SK-N-SH (cell line): ENCODE measurements around the gene ARHGEF7. TPM values are rescaled to one million over a fixed set of nuclear protein-coding genes. Genes with fewer than 3 reads are reported as not detected.

Experiments
- CTCF ChIA-PET: fragments of 300-600, 350-600 bp; formaldehyde crosslinking; extraction: SDS; loops from one replicate; lab custom pipeline; 2021; lab: Yijun Ruan, JAX
- POLR2A ChIA-PET: fragments of 350-600 bp; sonication (Branson Sonifier 250); formaldehyde crosslinking; extraction: SDS; loops from one replicate; lab custom pipeline; 2020; ENCODE audit warnings: antibody characterized with exemption, inconsistent platforms; lab: Yijun Ruan, JAX
- DNase-seq: peaks from one replicate; pipeline ENCODE4 v3.0.0; 2012
- H2AFZ ChIP-seq: fragments of 200-600 bp; sonication (generic); 2 replicates; pipeline ENCODE4 v1.8.1; 2016; ENCODE audit warnings: antibody characterized with exemption, mild to moderate bottlenecking, low read depth
- H3F3A ChIP-seq: fragments of 200-600 bp; sonication (generic); replicated peaks from 2 replicates; pipeline ENCODE3; 2016; ENCODE audit warnings: antibody characterized with exemption, mild to moderate bottlenecking; ENCODE audit not compliant: insufficient read depth
- H3K27ac ChIP-seq, 2 experiments: fragments of 200-500 bp in 1 of 2; fragments of 200-600 bp in 1 of 2; sonication (Bioruptor generic) in 1 of 2; sonication (generic), shearing (Covaris generic) in 1 of 2; 2 replicates each; pipeline versions ENCODE4 v1.5.1 to v1.6.1; 2014 to 2016; ENCODE audit warnings: low read depth in 2 of 2, inconsistent platforms in 1 of 2, low read length in 1 of 2, mild to moderate bottlenecking in 1 of 2, mixed read lengths in 1 of 2
- H3K27me3 ChIP-seq: fragments of 200-600 bp; sonication (generic), shearing (Covaris generic); 2 replicates; pipeline ENCODE4 v1.6.1; 2016; ENCODE audit warnings: mixed run types; ENCODE audit not compliant: insufficient read depth
- H3K36me3 ChIP-seq, 2 experiments: fragments of 200-500 bp in 1 of 2; fragments of 200-600 bp in 1 of 2; sonication (Bioruptor generic) in 1 of 2; sonication (generic) in 1 of 2; replicated peaks in 1 of 2; 2 replicates each; pipeline versions ENCODE3 to v1.5.1; 2014 to 2016; ENCODE audit warnings: low read length in 1 of 2, mild to moderate bottlenecking in 1 of 2; ENCODE audit not compliant: insufficient read depth in 2 of 2, control insufficient read depth in 1 of 2
- H3K4me1 ChIP-seq, 2 experiments: fragments of 200-500 bp in 1 of 2; fragments of 200-600 bp in 1 of 2; sonication (Bioruptor generic) in 1 of 2; sonication (generic), shearing (Covaris generic) in 1 of 2; 2 replicates each; pipeline versions ENCODE4 v1.5.1 to v1.6.1; 2014 to 2016; ENCODE audit warnings: low read depth in 1 of 2, low read length in 1 of 2, mixed run types in 1 of 2; ENCODE audit not compliant: insufficient read depth in 2 of 2, control insufficient read depth in 1 of 2
- H3K4me2 ChIP-seq: fragments of 200-600 bp; sonication (generic), shearing (Covaris generic); 2 replicates; pipeline ENCODE4 v1.6.1; 2017; ENCODE audit warnings: mixed run types
- H3K4me3 ChIP-seq, 2 experiments: fragments of 200-500 bp in 1 of 2; fragments of 200-600 bp in 1 of 2; sonication (Bioruptor generic) in 1 of 2; sonication (generic), shearing (Covaris generic) in 1 of 2; 2 replicates each; pipeline versions ENCODE4 v1.5.1 to v1.8.1; 2014 to 2016; ENCODE audit warnings: low read depth in 2 of 2, inconsistent platforms in 1 of 2, low read length in 1 of 2, mild to moderate bottlenecking in 1 of 2, mixed read lengths in 1 of 2, moderate library complexity in 1 of 2
- H3K79me2 ChIP-seq: fragments of 200-600 bp; sonication (generic); 2 replicates; pipeline ENCODE4 v1.8.1; 2017; ENCODE audit warnings: mild to moderate bottlenecking; ENCODE audit not compliant: insufficient read depth
- H3K9ac ChIP-seq: fragments of 200-600 bp; sonication (generic); 2 replicates; pipeline ENCODE4 v1.6.1; 2017; ENCODE audit warnings: mixed run types
- H3K9me2 ChIP-seq: fragments of 200-600 bp; sonication (generic); 2 replicates; pipeline ENCODE4 v1.6.1; 2017; ENCODE audit warnings: mixed run types
- H3K9me3 ChIP-seq: fragments of 200-600 bp; sonication (generic); 2 replicates; pipeline ENCODE4 v1.6.1; 2017; ENCODE audit warnings: mixed run types, mild to moderate bottlenecking, moderate library complexity
- H4K20me1 ChIP-seq: fragments of 200-600 bp; sonication (generic); 2 replicates; pipeline ENCODE4 v1.6.1; 2017; ENCODE audit warnings: mild to moderate bottlenecking, mixed run types; ENCODE audit not compliant: insufficient read depth
- CHD2 ChIP-seq: fragments of 150-350 bp; IDR thresholded peaks from 2 replicates; pipeline ENCODE4 v1.6.1; 2018; ENCODE audit warnings: low read length; ENCODE audit not compliant: partially characterized antibody
- ELF1 ChIP-seq: IDR thresholded peaks from 2 replicates; pipeline ENCODE4 v1.4.0; 2012
- GABPA ChIP-seq: IDR thresholded peaks from 2 replicates; pipeline ENCODE4 v1.4.0; 2012; ENCODE audit warnings: low read depth, mild to moderate bottlenecking
- MEF2A ChIP-seq: IDR thresholded peaks from 2 replicates; pipeline ENCODE4 v1.4.0; 2012; ENCODE audit warnings: low read depth, borderline replicate concordance
- MXI1 ChIP-seq: IDR thresholded peaks from 2 replicates; pipeline ENCODE4 v1.6.1; 2012; ENCODE audit warnings: mild to moderate bottlenecking, low read depth, low read length, improper control_type of control experiment
- NFIC ChIP-seq: IDR thresholded peaks from 2 replicates; pipeline ENCODE4 v1.4.0; 2012; ENCODE audit warnings: borderline replicate concordance
- PBX3 ChIP-seq: IDR thresholded peaks from 2 replicates; pipeline ENCODE4; 2012
- POLR2AphosphoS5 ChIP-seq: IDR thresholded peaks from 2 replicates; pipeline ENCODE4 v1.6.1; 2012; ENCODE audit warnings: low read depth, low read length
- RCOR1 ChIP-seq: fragments of 150-350 bp; IDR thresholded peaks from 2 replicates; pipeline ENCODE4 v1.6.1; 2017; ENCODE audit warnings: antibody characterized with exemption, low read length
- REST ChIP-seq: IDR thresholded peaks from 2 replicates; pipeline ENCODE4 v1.6.1; 2012; ENCODE audit warnings: mild to moderate bottlenecking, low read depth, low read length, moderate library complexity
- RFX5 ChIP-seq: IDR thresholded peaks from 2 replicates; pipeline ENCODE4 v1.6.1; 2012; ENCODE audit warnings: mild to moderate bottlenecking, improper control_type of control experiment, low read length
- SMC3 ChIP-seq: IDR thresholded peaks from 2 replicates; pipeline ENCODE4 v1.6.1; 2012; ENCODE audit warnings: low read depth, low read length, improper control_type of control experiment
- YY1 ChIP-seq: IDR thresholded peaks from 2 replicates; pipeline ENCODE4 v1.4.0; 2012; ENCODE audit warnings: low read depth, mild to moderate bottlenecking
- WGBS: methylation state at CpG from one replicate; pipeline ENCODE4 v1.1.6; 2017; ENCODE audit warnings: low lambda C conversion rate; 5-methylcytosine and 5-hydroxymethylcytosine counted together
- polyA plus RNA-seq, 3 experiments: library from polyadenylated mRNA; depleted of rRNA; stranded (reverse); fragments of >200 nt; gene quantifications; 2 replicates each; pipeline ENCODE4 v1.2.3, GENCODE V29; 2012
- TF ChIP-seq, protein P1 (sequence below): fragments of 150-350 bp; IDR thresholded peaks from 2 replicates; pipeline ENCODE4 v1.6.1; 2017; ENCODE audit warnings: antibody characterized with exemption, low read length, low read depth, borderline replicate concordance

ARHGEF7 gene
- polyA plus RNA-seq, 1 of the 3 experiments (the other 2 are of a cell fraction) = 21.6 TPM

DNA sequence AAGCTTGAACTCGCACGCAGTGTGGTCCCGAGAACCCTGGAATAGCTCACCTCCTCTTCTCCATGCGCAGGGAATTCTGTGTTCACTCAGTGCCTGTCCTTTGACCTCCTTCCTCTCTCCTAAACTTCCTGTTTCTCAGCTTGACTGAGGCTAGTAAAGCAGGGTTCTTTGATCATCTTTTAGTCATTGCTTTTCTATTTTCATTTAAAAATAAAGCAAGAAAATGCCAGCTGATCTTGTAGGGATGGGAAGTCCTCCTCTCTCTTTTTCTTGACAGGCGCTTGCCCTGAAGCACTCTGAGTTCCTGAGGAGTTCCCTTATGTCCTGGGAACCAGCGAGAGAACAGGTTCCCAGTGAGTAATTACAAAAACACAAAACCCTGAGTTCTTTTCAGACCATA, 62.8 kb downstream of the ARHGEF7 start:
- Histone ChIP-seq H4K20me1 (peaks cover 72% of the 10 kb centered on the region), H3K36me3 (peaks cover 7 to 16% of the 10 kb centered on the region in 2 experiments), H3K79me2 (peaks cover 83% of the 10 kb centered on the region), H3K4me3 (no peak overlapping the region), H3K9me3 (no peaks in the 10 kb centered on the region), H3K4me1 (peaks cover 0 to 21% of the 10 kb centered on the region in 2 experiments; a peak in 1 of 4 replicates), H3K27ac (peak overlapping the region in 1 of 2 experiments; percentile 56; a peak in 2 of 4 replicates), H3F3A (no peaks in the 10 kb centered on the region), H3K4me2 (no peak overlapping the region), H3K9me2 (no peaks in the 10 kb centered on the region), H3K9ac (peak overlapping the region; percentile 6; the same call in 1 of the 2 replicates), H3K27me3 (no peaks in the 10 kb centered on the region), H2AFZ (no peak overlapping the region)
- CTCF ChIA-PET = interaction anchor here (1.3 kb wide), 1 partner anchor 111 kb away, joined by 3 read pairs; no protein-coding TSS in a partner anchor
- TF ChIP-seq PBX3 (no peak), MEF2A (no peak), RFX5 (no peak), CHD2 (no peak), REST (no peak), POLR2AphosphoS5 (no peak), ELF1 (no peak), MXI1 (no peak), GABPA (no peak), RCOR1 (no peak), YY1 (no peak), SMC3 (no peak), NFIC (no peak)
- TF ChIP-seq, protein P1, sequence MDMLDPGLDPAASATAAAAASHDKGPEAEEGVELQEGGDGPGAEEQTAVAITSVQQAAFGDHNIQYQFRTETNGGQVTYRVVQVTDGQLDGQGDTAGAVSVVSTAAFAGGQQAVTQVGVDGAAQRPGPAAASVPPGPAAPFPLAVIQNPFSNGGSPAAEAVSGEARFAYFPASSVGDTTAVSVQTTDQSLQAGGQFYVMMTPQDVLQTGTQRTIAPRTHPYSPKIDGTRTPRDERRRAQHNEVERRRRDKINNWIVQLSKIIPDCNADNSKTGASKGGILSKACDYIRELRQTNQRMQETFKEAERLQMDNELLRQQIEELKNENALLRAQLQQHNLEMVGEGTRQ = no peak
- POLR2A ChIA-PET = no interaction called here
- DNase-seq = no peak
- WGBS = 97% methylated on average over 6 of the region's 6 CpGs
